ENCODE measurements around the gene SNAI1.
"Not testable (repeated sequence)": the region's sequence is repeated elsewhere in the genome, so short reads cannot be mapped to it uniquely, and the experiment has no call there.

Gene SNAI1

DNA sequence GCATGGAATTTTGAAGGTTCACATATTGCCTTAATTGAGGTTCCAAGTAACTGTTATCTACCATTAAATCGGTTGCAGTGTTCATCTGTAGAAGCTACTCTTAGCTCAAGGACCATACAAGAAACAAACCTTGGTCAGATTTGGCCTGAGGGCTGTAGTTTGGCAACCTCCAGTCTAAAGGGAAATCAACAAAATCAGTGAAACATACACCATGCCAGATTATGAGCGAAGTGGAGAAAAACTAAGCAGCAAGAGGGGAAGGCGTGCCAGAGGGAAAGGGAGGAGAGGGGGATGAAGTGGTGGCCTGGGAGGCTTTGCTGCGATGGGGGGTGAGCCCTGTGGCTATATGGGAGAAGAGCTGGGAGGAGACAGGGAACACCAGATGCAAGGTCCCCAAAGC lies 8.8 kb upstream of the SNAI1 start:
- no peaks in the 10 kb centered on the region for H3K4me1 Mint-ChIP-seq (ENCODE audit: low read depth)
- intact Hi-C loops (cut with micrococcal nuclease): no loop called here
- H3K36me3 Mint-ChIP-seq (ENCODE audit: low read depth): no peaks in the 10 kb centered on the region
- no peaks in the 10 kb centered on the region for H3K9me3 Mint-ChIP-seq
- no peak overlapping the region for H3K4me3 Mint-ChIP-seq
- no peak overlapping the region for H3K27ac Mint-ChIP-seq
- no peaks in the 10 kb centered on the region for H3K27me3 Mint-ChIP-seq

DNA sequence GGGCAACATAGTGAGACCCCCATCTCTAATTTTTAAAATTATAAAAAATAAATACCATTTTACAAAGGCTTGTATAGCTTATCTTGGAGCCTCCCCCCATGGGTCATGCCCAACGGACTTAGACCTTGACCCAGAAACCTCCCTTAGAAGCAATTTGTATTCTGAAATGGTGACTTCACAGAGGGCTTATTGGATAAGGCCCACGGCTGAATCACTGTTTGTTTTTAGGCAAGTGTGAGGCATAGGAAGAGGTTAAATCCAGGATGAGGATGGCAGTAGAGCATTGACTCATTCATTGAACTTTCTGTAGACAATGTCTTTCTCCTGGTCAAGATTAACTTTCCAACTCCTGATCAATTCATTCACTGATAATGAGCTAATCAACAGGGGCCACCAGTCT lies 6.2 kb upstream of the SNAI1 start:
- no peaks in the 10 kb centered on the region for H3K9me3 Mint-ChIP-seq
- H3K27me3 Mint-ChIP-seq: peaks cover 19% of the 10 kb centered on the region
- H3K27ac Mint-ChIP-seq: no peak overlapping the region
- H3K4me3 Mint-ChIP-seq: no peak overlapping the region
- intact Hi-C loops (cut with micrococcal nuclease): loop anchor here (5.0 kb wide), 1 partner anchor 111 kb away; no protein-coding TSS in a partner anchor
- H3K4me1 Mint-ChIP-seq (ENCODE audit: low read depth): peaks cover 5% of the 10 kb centered on the region
- no peaks in the 10 kb centered on the region for H3K36me3 Mint-ChIP-seq (ENCODE audit: low read depth)

DNA sequence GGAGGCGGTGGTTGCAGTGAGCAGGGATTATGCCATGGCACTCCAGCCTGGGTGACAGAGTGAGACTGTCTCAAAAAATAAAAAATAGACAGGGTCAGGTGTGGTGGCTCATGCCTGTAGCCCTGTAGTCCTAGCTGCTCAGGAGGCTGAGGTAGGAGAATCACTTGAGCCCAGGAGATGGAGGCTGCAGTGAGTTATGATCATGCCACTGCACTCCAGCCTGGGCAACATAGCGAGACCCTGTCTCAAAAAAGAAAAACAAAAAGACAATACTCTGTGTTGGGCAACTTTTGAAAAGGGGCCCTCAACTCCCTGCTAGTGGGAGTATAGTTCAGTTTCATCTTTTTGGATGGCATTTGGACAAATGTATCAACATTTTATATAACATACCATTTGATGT lies 5.0 kb upstream of the SNAI1 start:
- H3K36me3 Mint-ChIP-seq (ENCODE audit: low read depth); H3K9me3 Mint-ChIP-seq; H3K4me3 Mint-ChIP-seq; H3K27ac Mint-ChIP-seq: not testable (repeated sequence)
- intact Hi-C loops (cut with micrococcal nuclease): loop anchor here (5.0 kb wide), 1 partner anchor 110 kb away; no protein-coding TSS in a partner anchor
- Mint-ChIP-seq H3K4me1 (ENCODE audit: low read depth) (peaks cover 12% of the 10 kb centered on the region), H3K27me3 (peaks cover 28% of the 10 kb centered on the region)

DNA sequence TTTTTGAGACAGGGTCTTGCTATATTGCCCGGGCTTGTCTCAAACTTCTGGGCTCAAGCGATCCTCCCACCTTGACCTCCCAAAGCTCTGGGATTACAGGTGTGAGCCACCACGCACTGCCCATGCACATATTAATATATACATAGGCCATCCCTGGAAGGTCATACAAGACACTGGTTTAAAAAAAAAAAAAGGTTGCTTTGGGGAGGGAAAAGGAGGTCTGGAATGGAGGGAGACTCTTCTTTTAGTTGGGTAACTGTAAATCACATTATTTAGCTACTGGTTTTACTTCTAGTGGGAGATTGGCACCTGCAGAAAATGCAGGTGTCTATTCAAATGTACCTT lies 4.1 kb upstream of the SNAI1 start:
- Mint-ChIP-seq H3K36me3 (ENCODE audit: low read depth) (no peaks in the 10 kb centered on the region), H3K4me1 (ENCODE audit: low read depth) (peaks cover 21% of the 10 kb centered on the region)
- intact Hi-C loops (cut with micrococcal nuclease): loop anchor here (1.0 to 5.0 kb wide), 2 partner anchors 93 to 109 kb away; no protein-coding TSS in a partner anchor

DNA sequence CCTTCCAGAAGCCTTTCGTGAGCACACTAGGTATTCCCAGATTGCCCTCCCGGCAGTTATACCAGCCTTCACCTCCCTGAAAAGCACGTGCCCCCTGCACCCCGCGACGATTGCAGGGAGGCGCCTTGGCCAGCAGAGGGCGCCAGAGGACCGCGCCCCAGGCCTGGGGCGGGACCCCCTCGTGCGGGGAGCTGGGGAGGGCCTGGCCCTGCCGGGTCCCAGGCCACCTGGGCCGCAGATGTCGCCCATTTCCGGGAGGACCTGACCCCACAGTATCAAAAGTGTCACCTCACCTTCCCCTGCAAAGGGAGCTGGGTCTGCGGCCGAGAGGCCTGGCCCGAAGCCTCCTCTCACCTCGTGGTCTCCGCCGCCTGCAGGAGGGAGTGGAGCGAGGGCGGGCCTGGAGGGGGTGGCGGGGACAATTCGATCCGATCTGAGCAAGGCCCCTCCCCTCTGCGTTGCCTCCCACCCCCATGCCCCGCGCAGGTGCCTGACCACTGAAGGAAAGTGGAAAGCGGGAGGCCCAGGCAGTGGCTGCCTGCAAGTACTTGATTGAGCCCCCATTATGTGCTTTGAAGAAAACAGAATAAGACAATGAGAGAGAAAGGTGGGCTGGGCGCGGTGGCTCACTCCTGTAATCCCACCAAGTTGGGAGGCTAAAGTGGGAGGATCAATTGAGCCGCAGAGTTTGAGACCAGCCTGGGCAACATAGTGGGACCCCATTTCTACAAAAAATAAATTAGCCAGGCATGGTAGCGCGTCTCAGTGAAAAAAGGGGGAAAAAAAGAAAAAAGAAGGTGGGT lies 3.5 kb upstream of the SNAI1 start:
- H3K4me3 Mint-ChIP-seq: no peak overlapping the region
- no peak overlapping the region for H3K27ac Mint-ChIP-seq
- peaks cover 40% of the 10 kb centered on the region for H3K27me3 Mint-ChIP-seq
- H3K9me3 Mint-ChIP-seq: no peaks in the 10 kb centered on the region
- intact Hi-C loops (cut with micrococcal nuclease): loop anchor here (1.0 to 5.0 kb wide), 2 partner anchors 92 to 108 kb away; no protein-coding TSS in a partner anchor
- H3K4me1 Mint-ChIP-seq (ENCODE audit: low read depth): peaks cover 27% of the 10 kb centered on the region
- no peaks in the 10 kb centered on the region for H3K36me3 Mint-ChIP-seq (ENCODE audit: low read depth)

More for the DNA sequence above, 4.1 kb upstream of the SNAI1 start:
- H3K9me3 Mint-ChIP-seq: no peaks in the 10 kb centered on the region
- no peak overlapping the region for H3K27ac Mint-ChIP-seq
- H3K4me3 Mint-ChIP-seq: no peak overlapping the region
- peaks cover 36% of the 10 kb centered on the region for H3K27me3 Mint-ChIP-seq

DNA sequence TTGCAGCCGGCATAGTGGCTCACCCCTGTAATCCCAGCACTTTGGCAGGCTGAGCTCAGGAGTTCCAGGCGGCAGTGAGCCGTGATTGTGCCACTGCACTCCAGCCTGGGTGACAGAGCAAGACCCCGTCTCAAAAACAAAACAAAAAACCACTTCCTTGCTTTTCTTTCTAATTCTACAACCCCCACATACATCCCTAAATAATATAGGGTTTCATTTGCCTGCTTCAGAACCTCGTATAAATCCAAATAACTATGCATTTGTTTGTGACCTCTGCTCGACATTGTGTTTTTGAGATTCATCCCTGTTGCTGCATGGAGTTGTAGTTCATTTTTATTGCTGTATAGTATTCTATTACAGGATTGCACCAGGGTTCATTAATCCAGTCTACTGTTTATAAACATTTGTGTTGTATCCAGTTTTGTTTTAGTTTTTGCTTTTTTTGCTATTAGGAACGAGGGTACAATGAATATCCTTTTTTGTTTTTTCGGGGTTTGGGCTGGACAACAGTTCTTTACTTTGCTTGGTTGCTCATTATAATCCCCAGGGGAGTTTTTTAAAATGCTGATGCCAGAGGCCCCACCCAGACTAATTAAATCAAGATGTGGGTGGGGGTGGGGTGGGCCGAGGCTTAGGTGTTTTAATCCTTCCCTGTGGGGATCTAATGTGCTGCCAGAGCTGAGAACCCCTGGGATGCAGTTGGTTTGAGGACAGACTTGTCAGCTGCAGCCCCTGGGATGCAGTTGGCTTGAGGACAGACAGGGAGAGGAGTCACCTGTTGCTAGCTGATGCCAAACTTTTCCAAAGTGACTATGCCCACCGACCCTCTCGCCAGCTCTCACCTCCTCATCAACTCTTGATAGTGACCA lies 2.4 kb upstream of the SNAI1 start:
- no peaks in the 10 kb centered on the region for H3K36me3 Mint-ChIP-seq (ENCODE audit: low read depth)
- H3K27ac Mint-ChIP-seq: no peak overlapping the region
- H3K4me1 Mint-ChIP-seq (ENCODE audit: low read depth): peaks cover 27% of the 10 kb centered on the region
- intact Hi-C loops (cut with micrococcal nuclease): loop anchor here (5.0 kb wide), 1 partner anchor 192 kb away; no protein-coding TSS in a partner anchor
- peaks cover 40% of the 10 kb centered on the region for H3K27me3 Mint-ChIP-seq
- no peak overlapping the region for H3K4me3 Mint-ChIP-seq
- no peaks in the 10 kb centered on the region for H3K9me3 Mint-ChIP-seq

DNA sequence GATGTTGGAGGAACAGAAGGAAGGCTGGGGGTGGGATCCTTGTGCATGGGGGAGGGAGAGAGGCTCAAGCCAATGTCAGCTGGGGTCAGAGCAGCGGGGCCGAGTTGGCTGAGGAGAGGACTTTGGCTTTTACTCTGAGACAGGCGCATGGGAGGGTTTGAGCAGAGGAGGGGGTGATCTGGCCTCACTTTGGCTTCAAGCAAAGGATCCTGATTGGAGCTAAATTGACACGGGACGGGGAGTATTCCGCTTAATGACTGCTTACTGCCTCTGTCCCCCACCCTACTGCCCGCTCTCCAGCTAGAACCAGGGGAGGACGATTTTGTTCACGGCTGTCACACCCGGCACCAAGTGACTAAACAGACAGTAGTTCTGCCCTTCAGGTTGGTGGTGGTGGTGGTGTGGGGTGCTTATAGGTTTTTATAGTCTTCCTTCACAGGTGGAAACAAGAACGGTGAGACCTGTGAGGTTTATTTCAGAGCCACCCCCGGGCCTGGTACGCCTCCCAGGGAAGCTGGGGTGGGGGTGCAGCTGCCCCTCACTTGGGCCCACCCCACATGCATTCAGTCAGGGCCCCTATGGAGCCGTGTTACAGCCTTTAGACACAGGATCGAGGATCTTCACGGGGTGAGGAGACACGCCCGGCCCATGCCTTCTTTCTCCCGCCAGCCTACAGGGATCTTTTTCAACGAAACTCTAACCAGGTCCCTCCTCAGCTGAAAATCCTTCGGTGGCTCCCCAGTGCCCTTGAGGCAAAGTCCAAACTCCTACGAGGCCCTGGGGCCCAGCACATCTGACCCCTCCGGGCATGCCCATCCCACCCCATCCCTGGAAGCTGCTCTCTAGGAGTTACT lies 1.3 kb upstream of the SNAI1 start:
- H3K4me1 Mint-ChIP-seq (ENCODE audit: low read depth): peaks cover 35% of the 10 kb centered on the region
- no peak overlapping the region for H3K27ac Mint-ChIP-seq
- no peak overlapping the region for H3K4me3 Mint-ChIP-seq
- no peaks in the 10 kb centered on the region for H3K36me3 Mint-ChIP-seq (ENCODE audit: low read depth)
- intact Hi-C loops (cut with micrococcal nuclease): loop anchor here (5.0 kb wide), 1 partner anchor 191 kb away; no protein-coding TSS in a partner anchor
- H3K27me3 Mint-ChIP-seq: peaks cover 40% of the 10 kb centered on the region
- H3K9me3 Mint-ChIP-seq: no peaks in the 10 kb centered on the region

DNA sequence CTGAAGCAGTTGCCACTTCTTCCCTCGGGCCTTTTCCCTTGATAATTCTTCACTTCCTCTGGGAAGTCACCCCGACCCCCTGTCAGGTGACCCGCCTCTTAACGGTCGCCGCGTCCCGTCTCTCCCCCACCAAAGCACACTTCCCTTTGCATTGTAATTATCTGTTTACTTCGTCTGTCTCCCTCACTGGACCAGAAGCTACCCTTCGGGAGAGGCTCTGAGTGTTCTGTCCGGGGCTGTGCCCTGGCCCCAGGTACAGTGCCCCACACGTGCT lies 771 bp upstream of the SNAI1 start:
- intact Hi-C loops (cut with micrococcal nuclease): loop anchor here (5.0 kb wide), 1 partner anchor 190 kb away; no protein-coding TSS in a partner anchor
- H3K36me3 Mint-ChIP-seq (ENCODE audit: low read depth): no peaks in the 10 kb centered on the region
- H3K27me3 Mint-ChIP-seq: peaks cover 40% of the 10 kb centered on the region
- H3K4me1 Mint-ChIP-seq (ENCODE audit: low read depth): peaks cover 35% of the 10 kb centered on the region
- no peaks in the 10 kb centered on the region for H3K9me3 Mint-ChIP-seq
- H3K4me3 Mint-ChIP-seq: peak overlapping the region; percentile 58
- H3K27ac Mint-ChIP-seq: no peak overlapping the region

DNA sequence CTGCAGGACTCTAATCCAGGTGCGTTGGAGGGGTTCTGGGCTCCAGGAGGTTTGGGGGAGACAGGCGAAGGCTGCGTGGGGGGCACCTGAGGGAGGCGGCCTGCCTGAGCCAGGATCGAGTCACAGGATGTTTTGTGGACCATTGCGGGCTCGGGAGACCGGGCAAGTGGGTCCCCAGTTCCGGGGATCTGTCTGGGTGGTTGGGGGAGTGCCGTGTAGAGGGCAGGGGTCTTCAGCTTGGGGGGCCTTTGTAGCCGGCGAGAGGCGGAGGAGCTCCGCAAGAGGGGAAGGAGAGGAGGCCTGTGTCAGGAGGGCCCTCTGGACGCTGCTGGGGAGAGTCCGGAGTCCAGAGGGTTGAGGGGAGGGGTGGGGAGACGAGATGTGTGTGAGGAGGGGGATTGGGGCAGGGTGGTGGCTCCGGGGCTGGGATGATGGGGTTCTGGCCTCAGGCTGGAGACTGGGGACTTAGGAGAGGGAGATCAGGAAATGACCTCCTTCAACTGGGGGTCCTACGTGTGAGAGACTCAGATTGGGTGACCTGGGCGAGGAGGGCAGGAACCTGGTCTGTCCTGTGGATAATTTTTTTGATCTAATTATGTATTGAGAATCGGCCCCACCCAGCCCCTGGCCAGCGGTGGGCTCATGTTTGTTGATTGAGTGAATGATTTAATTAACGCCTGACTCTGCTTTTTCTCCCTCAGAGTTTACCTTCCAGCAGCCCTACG lies 505 bp downstream of the SNAI1 start:
- intact Hi-C loops (cut with micrococcal nuclease): loop anchor here (5.0 kb wide), 1 partner anchor 189 kb away; no protein-coding TSS in a partner anchor

DNA sequence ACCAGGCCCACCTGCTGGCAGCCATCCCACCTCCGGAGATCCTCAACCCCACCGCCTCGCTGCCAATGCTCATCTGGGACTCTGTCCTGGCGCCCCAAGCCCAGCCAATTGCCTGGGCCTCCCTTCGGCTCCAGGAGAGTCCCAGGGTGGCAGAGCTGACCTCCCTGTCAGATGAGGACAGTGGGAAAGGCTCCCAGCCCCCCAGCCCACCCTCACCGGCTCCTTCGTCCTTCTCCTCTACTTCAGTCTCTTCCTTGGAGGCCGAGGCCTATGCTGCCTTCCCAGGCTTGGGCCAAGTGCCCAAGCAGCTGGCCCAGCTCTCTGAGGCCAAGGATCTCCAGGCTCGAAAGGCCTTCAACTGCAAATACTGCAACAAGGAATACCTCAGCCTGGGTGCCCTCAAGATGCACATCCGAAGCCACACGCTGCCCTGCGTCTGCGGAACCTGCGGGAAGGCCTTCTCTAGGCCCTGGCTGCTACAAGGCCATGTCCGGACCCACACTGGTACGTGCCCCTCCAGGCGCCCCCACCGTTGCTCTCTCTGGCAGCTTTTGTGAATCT lies 1.1 kb downstream of the SNAI1 start:
- Mint-ChIP-seq H3K36me3 (ENCODE audit: low read depth) (no peaks in the 10 kb centered on the region), H3K9me3 (no peaks in the 10 kb centered on the region), H3K4me1 (ENCODE audit: low read depth) (peaks cover 38% of the 10 kb centered on the region), H3K4me3 (no peak overlapping the region), H3K27ac (peak overlapping the region; percentile 47), H3K27me3 (peaks cover 40% of the 10 kb centered on the region)
- intact Hi-C loops (cut with micrococcal nuclease): loop anchor here (5.0 kb wide), 1 partner anchor 188 kb away; no protein-coding TSS in a partner anchor

More for the DNA sequence above, 505 bp downstream of the SNAI1 start:
- peak overlapping the region; percentile 47 for H3K27ac Mint-ChIP-seq
- no peaks in the 10 kb centered on the region for H3K36me3 Mint-ChIP-seq (ENCODE audit: low read depth)
- H3K9me3 Mint-ChIP-seq: no peaks in the 10 kb centered on the region
- peak overlapping the region; percentile 35 for H3K4me3 Mint-ChIP-seq
- H3K27me3 Mint-ChIP-seq: peaks cover 40% of the 10 kb centered on the region
- H3K4me1 Mint-ChIP-seq (ENCODE audit: low read depth): peaks cover 35% of the 10 kb centered on the region

DNA sequence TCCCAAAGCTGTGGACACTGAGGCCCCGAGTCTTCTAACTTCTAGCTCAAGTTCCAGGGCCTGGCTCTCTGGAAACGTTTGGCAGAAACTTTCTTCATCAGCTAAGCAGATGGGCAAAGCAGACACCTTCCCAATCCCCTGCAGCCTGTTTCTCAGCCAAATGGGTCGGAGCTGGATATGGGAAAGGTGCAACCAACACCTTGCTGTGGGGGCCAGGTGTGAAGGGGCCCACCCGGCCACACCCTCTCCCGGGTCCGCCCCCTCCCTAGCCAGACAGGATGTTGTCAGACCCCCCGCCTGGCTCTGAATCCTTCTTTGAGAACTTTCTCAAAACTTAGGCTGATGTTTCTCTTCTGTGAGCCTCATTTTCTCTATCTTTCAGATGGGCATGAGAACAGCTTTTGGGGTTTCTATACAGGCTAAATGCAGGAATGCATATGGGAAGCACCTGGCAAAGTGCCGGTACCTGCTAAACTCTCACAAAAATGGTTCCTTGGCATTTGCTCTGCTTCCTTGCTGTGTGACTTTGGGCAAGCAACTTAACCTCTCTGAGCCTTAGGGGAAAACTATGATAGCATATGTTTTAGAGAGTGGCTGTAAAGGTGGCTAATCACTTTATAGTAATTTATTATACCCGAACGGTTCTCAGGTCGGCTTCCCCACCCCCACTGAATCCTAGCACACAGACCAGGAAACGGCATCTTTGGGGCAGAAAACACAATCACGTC lies 1.8 kb downstream of the SNAI1 start:
- H3K9me3 Mint-ChIP-seq: no peaks in the 10 kb centered on the region

DNA sequence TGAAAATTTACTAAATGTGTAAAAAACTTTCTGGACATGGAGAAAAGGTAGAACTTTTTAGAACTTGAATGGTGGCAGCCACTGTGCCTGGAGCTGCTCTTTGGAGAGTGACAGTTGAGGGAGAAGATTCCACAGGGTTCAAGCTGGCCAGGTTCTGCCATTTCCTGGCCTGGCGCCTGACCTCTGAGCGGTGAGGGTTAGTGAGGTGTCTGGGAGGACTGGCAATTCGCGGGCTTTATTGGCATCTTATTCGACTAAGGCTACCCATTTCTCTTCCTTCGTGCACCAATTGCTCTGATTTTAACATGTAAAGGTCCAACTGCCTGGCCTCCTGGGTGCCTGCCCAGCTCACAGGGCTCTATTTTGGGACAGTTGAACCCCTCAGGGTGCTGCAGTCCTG lies 2.4 kb downstream of the SNAI1 start:
- H3K9me3 Mint-ChIP-seq: no peaks in the 10 kb centered on the region
- no peaks in the 10 kb centered on the region for H3K36me3 Mint-ChIP-seq (ENCODE audit: low read depth)
- H3K4me1 Mint-ChIP-seq (ENCODE audit: low read depth): peaks cover 45% of the 10 kb centered on the region
- no peak overlapping the region for H3K4me3 Mint-ChIP-seq
- intact Hi-C loops (cut with micrococcal nuclease): no loop called here
- H3K27ac Mint-ChIP-seq: no peak overlapping the region
- peaks cover 35% of the 10 kb centered on the region for H3K27me3 Mint-ChIP-seq

More for the DNA sequence above, 1.8 kb downstream of the SNAI1 start:
- H3K27ac Mint-ChIP-seq: no peak overlapping the region
- no peaks in the 10 kb centered on the region for H3K36me3 Mint-ChIP-seq (ENCODE audit: low read depth)
- H3K27me3 Mint-ChIP-seq: peaks cover 39% of the 10 kb centered on the region
- H3K4me1 Mint-ChIP-seq (ENCODE audit: low read depth): peaks cover 39% of the 10 kb centered on the region
- no peak overlapping the region for H3K4me3 Mint-ChIP-seq
- intact Hi-C loops (cut with micrococcal nuclease): loop anchor here (5.0 kb wide), 1 partner anchor 188 kb away; no protein-coding TSS in a partner anchor
